Liver (tissue), 9 donors: ENCODE measurements around the gene NKX1-2. TPM values are rescaled to one million over a fixed set of nuclear protein-coding genes. Genes with fewer than 3 reads are reported as not detected.
A peak's percentile ranks its signal among the peaks of the same experiment; 100 is the strongest.

Experiments
- DNase-seq: peaks from one replicate; pipeline ENCODE4 v3.0.0-alpha.2; 2017; ENCODE audit warnings: low spot score
- H3K27ac ChIP-seq, 2 donors: one replicate each; pipeline ENCODE4 v1.7.0; 2013; ENCODE audit warnings: inconsistent platforms in 2 of 2, low read length in 2 of 2, control low read depth in 1 of 2, low read depth in 1 of 2, mild to moderate bottlenecking in 1 of 2
- H3K27me3 ChIP-seq, 4 donors: one replicate each; pipeline versions ENCODE4 v1.6.1 to v1.7.0; 2013; ENCODE audit warnings: low read length in 3 of 4, inconsistent platforms in 1 of 4, mild to moderate bottlenecking in 1 of 4, moderate library complexity in 1 of 4; ENCODE audit not compliant: control insufficient read depth in 4 of 4, insufficient read depth in 4 of 4
- H3K36me3 ChIP-seq, 4 donors: one replicate each; pipeline versions ENCODE4 v1.6.1 to v1.7.0; 2013; ENCODE audit warnings: low read length in 3 of 4, mild to moderate bottlenecking in 3 of 4, low read depth in 1 of 4, moderate library complexity in 1 of 4; ENCODE audit not compliant: control insufficient read depth in 4 of 4, insufficient read depth in 3 of 4
- H3K4me1 ChIP-seq, 4 donors: one replicate each; pipeline versions ENCODE4 v1.6.1 to v1.7.0; 2013; ENCODE audit warnings: low read length in 3 of 4, mild to moderate bottlenecking in 3 of 4, moderate library complexity in 1 of 4; ENCODE audit not compliant: control insufficient read depth in 4 of 4, insufficient read depth in 4 of 4
- H3K4me3 ChIP-seq, 3 donors: one replicate each; pipeline versions ENCODE4 v1.6.1 to v1.7.0; 2013; ENCODE audit warnings: low read length in 3 of 3, control low read depth in 1 of 3, low read depth in 1 of 3, mild to moderate bottlenecking in 1 of 3
- H3K9ac ChIP-seq, 2 donors: one replicate each; pipeline ENCODE4 v1.7.0; 2013; ENCODE audit warnings: low read length in 2 of 2, mild to moderate bottlenecking in 2 of 2, moderate library complexity in 2 of 2, control low read depth in 1 of 2, low read depth in 1 of 2
- H3K9me3 ChIP-seq, 4 donors: one replicate each; pipeline versions ENCODE4 v1.6.1 to v1.7.0; 2013; ENCODE audit warnings: low read length in 3 of 4; ENCODE audit not compliant: control insufficient read depth in 4 of 4
- EGR1 ChIP-seq, 2 donors: IDR thresholded peaks; 2 replicates each; pipeline ENCODE4 v1.6.1; 2016 to 2018; ENCODE audit warnings: antibody characterized with exemption in 2 of 2, low read depth in 2 of 2
- FOXA1 ChIP-seq: IDR thresholded peaks from 2 replicates; pipeline ENCODE4 v1.6.1; 2016; ENCODE audit warnings: antibody characterized with exemption
- FOXA2 ChIP-seq: IDR thresholded peaks from 2 replicates; pipeline ENCODE4 v1.6.1; 2016; ENCODE audit warnings: antibody characterized with exemption
- GABPA ChIP-seq, 2 donors: IDR thresholded peaks in 1 of 2; conservative IDR thresholded peaks in 1 of 2; 2 replicates each; pipeline ENCODE4 v1.6.1; 2016; ENCODE audit warnings: antibody characterized with exemption in 2 of 2, mild to moderate bottlenecking in 1 of 2, moderate library complexity in 1 of 2
- HNF4A ChIP-seq, 2 donors: conservative IDR thresholded peaks; 2 replicates each; pipeline ENCODE4 v1.6.1; 2016; ENCODE audit warnings: antibody characterized with exemption in 2 of 2, mild to moderate bottlenecking in 2 of 2
- HNF4G ChIP-seq: IDR thresholded peaks from 2 replicates; pipeline ENCODE4 v1.6.1; 2016; ENCODE audit warnings: antibody characterized with exemption
- NR2F2 ChIP-seq: IDR thresholded peaks from 2 replicates; pipeline ENCODE4 v1.6.1; 2016; ENCODE audit warnings: antibody characterized with exemption
- SP1 ChIP-seq: IDR thresholded peaks from 2 replicates; pipeline ENCODE4 v1.6.1; 2018; ENCODE audit warnings: antibody characterized with exemption, mild to moderate bottlenecking
- TAF1 ChIP-seq: conservative IDR thresholded peaks from 2 replicates; pipeline ENCODE4 v1.6.1; 2016; ENCODE audit warnings: antibody characterized with exemption, mild to moderate bottlenecking
- YY1 ChIP-seq: IDR thresholded peaks from 2 replicates; pipeline ENCODE4 v1.6.1; 2016; ENCODE audit warnings: antibody characterized with exemption, mild to moderate bottlenecking
- WGBS: extraction: QIAGEN DNeasy Blood & Tissue Kit; methylation state at CpG from one replicate; pipeline ENCODE4 v1.1.7; 2013; 5-methylcytosine and 5-hydroxymethylcytosine counted together
- polyA plus RNA-seq, 2 donors: library from polyadenylated mRNA; stranded (reverse) in 1 of 2; unstranded in 1 of 2; fragments of 200-250 nt in 1 of 2; fragments of >200 nt in 1 of 2; fragmentation: Nextera tagmentation in 1 of 2; extraction: Ambion mirVana in 1 of 2; gene quantifications; one replicate each; pipeline versions ENCODE4 v1.2.1 to v1.2.3, GENCODE V29; 2013 to 2015
- total RNA-seq, 2 donors: library from RNA; depleted of rRNA; stranded (reverse); fragments of >200 nt; gene quantifications; one replicate each; pipeline ENCODE4 v1.2.3, GENCODE V29; 2014
- TF ChIP-seq, protein P1 (sequence below): IDR thresholded peaks from 2 replicates; pipeline ENCODE4 v1.6.1; 2016; ENCODE audit warnings: antibody characterized with exemption, mild to moderate bottlenecking
- TF ChIP-seq, protein P2 (sequence below): IDR thresholded peaks from 2 replicates; pipeline ENCODE4 v1.6.1; 2016; ENCODE audit warnings: antibody characterized with exemption
- TF ChIP-seq, protein P3 (sequence below): IDR thresholded peaks from 2 replicates; pipeline ENCODE4 v1.6.1; 2016; ENCODE audit warnings: antibody characterized with exemption
- TF ChIP-seq, protein P4 (sequence below): fragments of 150-350 bp; IDR thresholded peaks from 2 replicates; pipeline ENCODE4 v1.5.1; 2017; ENCODE audit warnings: improper control_type of control experiment, low read depth, low read length; ENCODE audit not compliant: missing input control
- donor health status: healthy.
- donor health status: healthy.
- donor health status: healthy.
- donor health status: healthy.
- donor health status: healthy.

The NKX1-2 gene
- total and polyA plus RNA-seq, 4 donors: not detected

DNA sequence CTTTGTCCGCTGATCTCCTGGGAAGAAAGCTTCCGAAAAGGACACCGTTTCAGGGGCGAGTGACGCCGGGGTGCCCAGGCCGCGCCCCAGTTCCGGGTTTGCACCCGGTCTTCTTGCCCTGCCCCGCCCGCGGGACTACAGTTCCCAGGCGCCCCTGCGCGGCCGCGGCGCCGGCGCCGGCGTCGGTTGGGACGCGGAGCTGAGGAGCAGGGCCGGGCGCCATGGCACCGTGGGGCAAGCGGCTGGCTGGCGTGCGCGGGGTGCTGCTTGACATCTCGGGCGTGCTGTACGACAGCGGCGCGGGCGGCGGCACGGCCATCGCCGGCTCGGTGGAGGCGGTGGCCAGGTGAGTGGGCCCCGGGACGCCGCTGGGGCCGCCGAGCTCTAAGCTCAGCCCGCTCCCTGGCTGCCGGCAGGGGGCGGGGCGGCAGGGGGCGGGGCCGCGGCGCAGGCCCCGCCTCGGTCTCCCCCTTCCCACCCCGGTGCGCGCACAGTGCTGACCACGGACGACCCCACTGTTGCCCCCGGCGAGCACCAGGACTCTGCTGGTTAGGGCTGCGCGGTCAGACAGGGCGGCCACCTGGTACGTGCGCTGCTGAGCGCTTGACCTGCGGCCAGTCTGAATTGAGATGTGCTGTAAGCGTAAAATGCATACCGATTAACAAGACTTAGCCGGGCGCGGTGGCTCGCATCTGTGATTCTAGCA, 12.0 kb upstream of the NKX1-2 start, which contains the start of gene LHPP:
LHPP (plus strand) TSS at position 182 of the 706 bp plus-strand sequence; CDS start at position 222, 40 bp downstream.
- Histone ChIP-seq H3K9ac (peak within 1 kb of the TSS in 1 of 2 donors; percentile 21), H3K4me3 (peak within 1 kb of the TSS; percentile 64 to 94 (median 80)), H3K27me3 (no peaks in the 10 kb centered on the region), H3K36me3 (no peaks in the 10 kb centered on the region), H3K27ac (peak within 1 kb of the TSS; percentile 70 to 90), H3K9me3 (no peaks in the 10 kb centered on the region), H3K4me1 (peaks cover 4 to 37% (median 26%) of the 10 kb centered on the region in 4 donors)
- 1% methylated on average over 81 of the region's 81 CpGs for WGBS
- DNase-seq: peak; percentile 88
- TF ChIP-seq HNF4G: no peak
- TF ChIP-seq, protein P1, sequence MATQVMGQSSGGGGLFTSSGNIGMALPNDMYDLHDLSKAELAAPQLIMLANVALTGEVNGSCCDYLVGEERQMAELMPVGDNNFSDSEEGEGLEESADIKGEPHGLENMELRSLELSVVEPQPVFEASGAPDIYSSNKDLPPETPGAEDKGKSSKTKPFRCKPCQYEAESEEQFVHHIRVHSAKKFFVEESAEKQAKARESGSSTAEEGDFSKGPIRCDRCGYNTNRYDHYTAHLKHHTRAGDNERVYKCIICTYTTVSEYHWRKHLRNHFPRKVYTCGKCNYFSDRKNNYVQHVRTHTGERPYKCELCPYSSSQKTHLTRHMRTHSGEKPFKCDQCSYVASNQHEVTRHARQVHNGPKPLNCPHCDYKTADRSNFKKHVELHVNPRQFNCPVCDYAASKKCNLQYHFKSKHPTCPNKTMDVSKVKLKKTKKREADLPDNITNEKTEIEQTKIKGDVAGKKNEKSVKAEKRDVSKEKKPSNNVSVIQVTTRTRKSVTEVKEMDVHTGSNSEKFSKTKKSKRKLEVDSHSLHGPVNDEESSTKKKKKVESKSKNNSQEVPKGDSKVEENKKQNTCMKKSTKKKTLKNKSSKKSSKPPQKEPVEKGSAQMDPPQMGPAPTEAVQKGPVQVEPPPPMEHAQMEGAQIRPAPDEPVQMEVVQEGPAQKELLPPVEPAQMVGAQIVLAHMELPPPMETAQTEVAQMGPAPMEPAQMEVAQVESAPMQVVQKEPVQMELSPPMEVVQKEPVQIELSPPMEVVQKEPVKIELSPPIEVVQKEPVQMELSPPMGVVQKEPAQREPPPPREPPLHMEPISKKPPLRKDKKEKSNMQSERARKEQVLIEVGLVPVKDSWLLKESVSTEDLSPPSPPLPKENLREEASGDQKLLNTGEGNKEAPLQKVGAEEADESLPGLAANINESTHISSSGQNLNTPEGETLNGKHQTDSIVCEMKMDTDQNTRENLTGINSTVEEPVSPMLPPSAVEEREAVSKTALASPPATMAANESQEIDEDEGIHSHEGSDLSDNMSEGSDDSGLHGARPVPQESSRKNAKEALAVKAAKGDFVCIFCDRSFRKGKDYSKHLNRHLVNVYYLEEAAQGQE: no peak
- TF ChIP-seq, protein P2, sequence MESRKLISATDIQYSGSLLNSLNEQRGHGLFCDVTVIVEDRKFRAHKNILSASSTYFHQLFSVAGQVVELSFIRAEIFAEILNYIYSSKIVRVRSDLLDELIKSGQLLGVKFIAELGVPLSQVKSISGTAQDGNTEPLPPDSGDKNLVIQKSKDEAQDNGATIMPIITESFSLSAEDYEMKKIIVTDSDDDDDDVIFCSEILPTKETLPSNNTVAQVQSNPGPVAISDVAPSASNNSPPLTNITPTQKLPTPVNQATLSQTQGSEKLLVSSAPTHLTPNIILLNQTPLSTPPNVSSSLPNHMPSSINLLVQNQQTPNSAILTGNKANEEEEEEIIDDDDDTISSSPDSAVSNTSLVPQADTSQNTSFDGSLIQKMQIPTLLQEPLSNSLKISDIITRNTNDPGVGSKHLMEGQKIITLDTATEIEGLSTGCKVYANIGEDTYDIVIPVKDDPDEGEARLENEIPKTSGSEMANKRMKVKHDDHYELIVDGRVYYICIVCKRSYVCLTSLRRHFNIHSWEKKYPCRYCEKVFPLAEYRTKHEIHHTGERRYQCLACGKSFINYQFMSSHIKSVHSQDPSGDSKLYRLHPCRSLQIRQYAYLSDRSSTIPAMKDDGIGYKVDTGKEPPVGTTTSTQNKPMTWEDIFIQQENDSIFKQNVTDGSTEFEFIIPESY: no peak
- TF ChIP-seq SP1: peak; percentile 15
- no peak for TF ChIP-seq GABPA (IDR thresholded peaks at IDR 0.05 in 1 of 2, conservative IDR thresholded peaks at IDR 0.05 in 1 of 2)
- TF ChIP-seq HNF4A (conservative IDR thresholded peaks at IDR 0.05): no peak
- TF ChIP-seq, protein P3, sequence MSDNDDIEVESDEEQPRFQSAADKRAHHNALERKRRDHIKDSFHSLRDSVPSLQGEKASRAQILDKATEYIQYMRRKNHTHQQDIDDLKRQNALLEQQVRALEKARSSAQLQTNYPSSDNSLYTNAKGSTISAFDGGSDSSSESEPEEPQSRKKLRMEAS: no peak
- TF ChIP-seq FOXA2: no peak
- TF ChIP-seq NR2F2: no peak
- TF ChIP-seq FOXA1: no peak
- TF ChIP-seq, protein P4, sequence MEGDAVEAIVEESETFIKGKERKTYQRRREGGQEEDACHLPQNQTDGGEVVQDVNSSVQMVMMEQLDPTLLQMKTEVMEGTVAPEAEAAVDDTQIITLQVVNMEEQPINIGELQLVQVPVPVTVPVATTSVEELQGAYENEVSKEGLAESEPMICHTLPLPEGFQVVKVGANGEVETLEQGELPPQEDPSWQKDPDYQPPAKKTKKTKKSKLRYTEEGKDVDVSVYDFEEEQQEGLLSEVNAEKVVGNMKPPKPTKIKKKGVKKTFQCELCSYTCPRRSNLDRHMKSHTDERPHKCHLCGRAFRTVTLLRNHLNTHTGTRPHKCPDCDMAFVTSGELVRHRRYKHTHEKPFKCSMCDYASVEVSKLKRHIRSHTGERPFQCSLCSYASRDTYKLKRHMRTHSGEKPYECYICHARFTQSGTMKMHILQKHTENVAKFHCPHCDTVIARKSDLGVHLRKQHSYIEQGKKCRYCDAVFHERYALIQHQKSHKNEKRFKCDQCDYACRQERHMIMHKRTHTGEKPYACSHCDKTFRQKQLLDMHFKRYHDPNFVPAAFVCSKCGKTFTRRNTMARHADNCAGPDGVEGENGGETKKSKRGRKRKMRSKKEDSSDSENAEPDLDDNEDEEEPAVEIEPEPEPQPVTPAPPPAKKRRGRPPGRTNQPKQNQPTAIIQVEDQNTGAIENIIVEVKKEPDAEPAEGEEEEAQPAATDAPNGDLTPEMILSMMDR: peak; percentile 33
- TF ChIP-seq EGR1 (IDR thresholded peaks at IDR 0.05; ENCODE audit: low read depth in 2 of 2): no peak

DNA sequence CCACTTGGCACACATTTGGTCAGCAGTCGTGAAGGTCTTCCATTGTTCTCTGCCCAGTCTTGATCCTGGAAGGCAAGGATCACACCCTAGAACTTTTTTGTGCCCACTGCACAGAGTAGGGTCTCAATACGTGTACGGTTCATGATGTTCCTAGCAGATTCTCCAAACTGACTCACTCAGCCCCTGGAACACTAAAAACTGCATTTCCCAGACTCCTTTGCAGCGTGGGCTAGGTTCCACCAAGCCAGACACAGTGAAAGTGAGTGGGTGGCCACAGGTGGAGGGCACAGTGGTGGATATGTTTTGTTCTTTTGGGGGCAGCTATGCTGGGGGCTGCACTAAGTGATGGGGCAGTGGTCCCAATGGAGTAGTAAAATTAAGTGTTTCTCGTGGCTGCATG, 10.3 kb upstream of the NKX1-2 start:
- H3K27me3 ChIP-seq: peaks cover 0 to 3% (median 0%) of the 10 kb centered on the region in 4 donors
- 92% methylated on average over 5 of the region's 5 CpGs for WGBS
- TF ChIP-seq SP1 (no peak), YY1 (no peak), HNF4A (conservative IDR thresholded peaks at IDR 0.05) (no peak), NR2F2 (no peak), HNF4G (no peak), TAF1 (no peak), GABPA (IDR thresholded peaks at IDR 0.05 in 1 of 2, conservative IDR thresholded peaks at IDR 0.05 in 1 of 2) (no peak), EGR1 (IDR thresholded peaks at IDR 0.05; ENCODE audit: low read depth in 2 of 2) (no peak), FOXA1 (no peak)
- TF ChIP-seq, protein P3: no peak
- H3K9ac ChIP-seq: no peak overlapping the region
- H3K4me3 ChIP-seq: no peak overlapping the region
- H3K27ac ChIP-seq: no peak overlapping the region
- H3K36me3 ChIP-seq: no peaks in the 10 kb centered on the region
- no peaks in the 10 kb centered on the region for H3K9me3 ChIP-seq
- DNase-seq: no peak
- H3K4me1 ChIP-seq: peaks cover 2 to 20% (median 13%) of the 10 kb centered on the region in 4 donors
